IMR-90 (cell line): Measurements from ENCODE around the gene ELAVL1. TPM values are rescaled to one million over a fixed set of nuclear protein-coding genes. Genes with fewer than 3 reads are reported as not detected.

Experiments used
- ATAC-seq: fragments of 200-7000 bp; cut with Tn5 transposase; 2 replicates; pipeline ENCODE4 v1.9.1; 2020; ENCODE audit warnings: low read depth, mild to moderate bottlenecking, moderate library complexity
- BruUV-seq: library from RNA; stranded (reverse); fragments of 400-500 nt; replicated peaks from 2 replicates; lab custom pipeline; 2021; lab: Mats Ljungman, UMichigan
- CTCF ChIA-PET: fragments of 300-600 bp; formaldehyde crosslinking; extraction: SDS; loops from one replicate; lab custom pipeline; 2021; ENCODE audit warnings: antibody characterized with exemption; lab: Yijun Ruan, JAX
- POLR2A ChIA-PET: fragments of 300-600 bp; sonication (Branson Sonifier 250); formaldehyde crosslinking; loops from one replicate; lab custom pipeline; 2022; ENCODE audit warnings: antibody characterized with exemption; ENCODE audit not compliant: unreplicated experiment; lab: Charles Lee
- DNase-seq: peaks from one replicate; pipeline ENCODE4 v3.0.0; 2013
- H2AFZ ChIP-seq: replicated peaks from 2 replicates; pipeline ENCODE3; 2013; ENCODE audit warnings: low read length, mild to moderate bottlenecking; ENCODE audit not compliant: poor library complexity
- H2AK5ac ChIP-seq: 2 replicates; pipeline ENCODE4 v1.6.1; 2013; ENCODE audit warnings: low read depth, low read length, inconsistent platforms
- H2AK9ac ChIP-seq: replicated peaks from 2 replicates; pipeline ENCODE3; 2013; ENCODE audit warnings: mild to moderate bottlenecking, low read depth, low read length, moderate library complexity; ENCODE audit not compliant: poor library complexity
- H2BK120ac ChIP-seq: 2 replicates; pipeline ENCODE4 v1.6.1; 2013; ENCODE audit warnings: low read depth, low read length, inconsistent platforms
- H2BK15ac ChIP-seq: 3 replicates; pipeline ENCODE4 v1.6.1; 2013; ENCODE audit warnings: low read depth, low read length, inconsistent platforms
- H2BK20ac ChIP-seq: 2 replicates; pipeline ENCODE4 v1.6.1; 2013; ENCODE audit warnings: low read depth, mild to moderate bottlenecking, inconsistent platforms, low read length, moderate library complexity
- H2BK5ac ChIP-seq: 2 replicates; pipeline ENCODE4 v1.6.1; 2013; ENCODE audit warnings: mild to moderate bottlenecking, low read depth, low read length, inconsistent platforms; ENCODE audit not compliant: poor library complexity, severe bottlenecking
- H3K14ac ChIP-seq: replicated peaks from 2 replicates; pipeline ENCODE4 v1.6.1; 2013; ENCODE audit warnings: low read depth, low read length, inconsistent platforms
- H3K18ac ChIP-seq: 2 replicates; pipeline ENCODE4 v1.6.1; 2013; ENCODE audit warnings: low read depth, low read length, control low read depth
- H3K23ac ChIP-seq: 2 replicates; pipeline ENCODE4 v1.6.1; 2013; ENCODE audit warnings: low read depth, low read length, inconsistent platforms
- H3K27ac ChIP-seq: 2 replicates; pipeline ENCODE4 v1.5.1; 2013; ENCODE audit warnings: mild to moderate bottlenecking, control low read depth, low read length; ENCODE audit not compliant: insufficient read depth
- H3K27me3 ChIP-seq: 2 replicates; pipeline ENCODE4 v1.6.1; 2013; ENCODE audit warnings: low read length; ENCODE audit not compliant: control insufficient read depth, insufficient read depth
- H3K36me3 ChIP-seq: 2 replicates; pipeline ENCODE4 v1.6.1; 2013; ENCODE audit warnings: low read length, mixed read lengths; ENCODE audit not compliant: control insufficient read depth, insufficient read depth
- H3K4ac ChIP-seq: 2 replicates; pipeline ENCODE4 v1.6.1; 2013; ENCODE audit warnings: low read depth, low read length, inconsistent platforms
- H3K4me1 ChIP-seq: 2 replicates; pipeline ENCODE4 v1.6.1; 2013; ENCODE audit warnings: low read length, mixed read lengths; ENCODE audit not compliant: control insufficient read depth, insufficient read depth
- H3K4me2 ChIP-seq: 2 replicates; pipeline ENCODE4 v1.6.1; 2013; ENCODE audit warnings: low read depth, mild to moderate bottlenecking, control low read depth, low read length, moderate library complexity
- H3K4me3 ChIP-seq: 2 replicates; pipeline ENCODE4 v1.5.1; 2013; ENCODE audit warnings: low read depth, mild to moderate bottlenecking, control low read depth, low read length, moderate library complexity; ENCODE audit not compliant: insufficient read depth
- H3K56ac ChIP-seq: 2 replicates; pipeline ENCODE4 v1.6.1; 2013; ENCODE audit warnings: low read length, inconsistent platforms; ENCODE audit not compliant: insufficient read depth; ENCODE audit errors: extremely low read depth
- H3K79me1 ChIP-seq, 2 experiments: 2 replicates each; pipeline ENCODE4 v1.6.1; 2013; ENCODE audit warnings: low read length in 2 of 2, inconsistent platforms in 1 of 2, low read depth in 1 of 2
- H3K9ac ChIP-seq: 2 replicates; pipeline ENCODE4 v1.6.1; 2013; ENCODE audit warnings: low read depth, low read length, control low read depth
- H3K9me1 ChIP-seq: 2 replicates; pipeline ENCODE4 v1.6.1; 2013; ENCODE audit warnings: low read length, inconsistent platforms; ENCODE audit not compliant: insufficient read depth
- H3K9me3 ChIP-seq: 2 replicates; pipeline ENCODE4 v1.6.1; 2013; ENCODE audit warnings: low read length; ENCODE audit not compliant: control insufficient read depth, insufficient read depth
- H4K20me1 ChIP-seq: 2 replicates; pipeline ENCODE4 v1.6.1; 2013; ENCODE audit warnings: low read length, inconsistent platforms; ENCODE audit not compliant: insufficient read depth
- H4K5ac ChIP-seq: 2 replicates; pipeline ENCODE4 v1.6.1; 2013; ENCODE audit warnings: mild to moderate bottlenecking, low read depth, low read length, control low read depth
- H4K8ac ChIP-seq, 2 experiments: 2 replicates each; pipeline ENCODE4 v1.6.1; 2013; ENCODE audit warnings: low read depth in 2 of 2, low read length in 2 of 2, control low read depth in 1 of 2, inconsistent platforms in 1 of 2
- H4K91ac ChIP-seq: 2 replicates; pipeline ENCODE4 v1.6.1; 2013; ENCODE audit warnings: low read depth, low read length, inconsistent platforms; ENCODE audit not compliant: insufficient read depth
- BHLHE40 ChIP-seq: fragments of 150-350 bp; IDR thresholded peaks from 2 replicates; pipeline ENCODE4 v1.6.1; 2016; ENCODE audit warnings: mild to moderate bottlenecking, low read depth, low read length
- CEBPB ChIP-seq: IDR thresholded peaks from 2 replicates; pipeline ENCODE4 v1.6.1; 2012; ENCODE audit warnings: low read depth, low read length, improper control_type of control experiment
- CHD1 ChIP-seq: IDR thresholded peaks from 2 replicates; pipeline ENCODE4 v1.6.1; 2012; ENCODE audit warnings: low read depth, low read length, improper control_type of control experiment
- FOS ChIP-seq: fragments of 150-350 bp; IDR thresholded peaks from 2 replicates; pipeline ENCODE4 v1.6.1; 2016; ENCODE audit warnings: low read depth, low read length
- MAFK ChIP-seq: IDR thresholded peaks from 2 replicates; pipeline ENCODE4 v1.6.1; 2012; ENCODE audit warnings: low read depth, low read length, improper control_type of control experiment
- MAZ ChIP-seq: IDR thresholded peaks from 2 replicates; pipeline ENCODE4 v1.6.1; 2012; ENCODE audit warnings: low read depth, mild to moderate bottlenecking, low read length, improper control_type of control experiment, moderate library complexity, borderline replicate concordance
- MXI1 ChIP-seq: IDR thresholded peaks from 2 replicates; pipeline ENCODE4 v1.6.1; 2012; ENCODE audit warnings: low read depth, mild to moderate bottlenecking, low read length, moderate library complexity, borderline replicate concordance
- NFE2L2 ChIP-seq: fragments of 150-350 bp; IDR thresholded peaks from 2 replicates; pipeline ENCODE4 v1.6.1; 2016; ENCODE audit warnings: low read depth, mild to moderate bottlenecking, low read length
- POLR2A ChIP-seq: IDR thresholded peaks from 2 replicates; pipeline ENCODE4 v1.6.1; 2012; ENCODE audit warnings: mild to moderate bottlenecking, low read depth, low read length
- RAD21 ChIP-seq: IDR thresholded peaks from 2 replicates; pipeline ENCODE4 v1.6.1; 2012; ENCODE audit warnings: low read length, improper control_type of control experiment
- RCOR1 ChIP-seq: IDR thresholded peaks from 2 replicates; pipeline ENCODE4 v1.6.1; 2012; ENCODE audit warnings: mild to moderate bottlenecking, low read length, improper control_type of control experiment; ENCODE audit not compliant: insufficient replicate concordance
- RFX5 ChIP-seq: IDR thresholded peaks from 2 replicates; pipeline ENCODE4 v1.8.0; 2012; ENCODE audit warnings: low read depth, mild to moderate bottlenecking, low read length, moderate library complexity
- SMC3 ChIP-seq: fragments of 150-350 bp; IDR thresholded peaks from 2 replicates; pipeline ENCODE4 v1.6.1; 2016; ENCODE audit warnings: low read depth, mild to moderate bottlenecking, antibody characterized with exemption, low read length, moderate library complexity
- WGBS, 2 experiments: methylation state at CpG; one replicate each; pipeline versions ENCODE4 v1.1.5 to v1.1.7; 2013; ENCODE audit warnings: missing lambda C conversion rate in 2 of 2; ENCODE audit not compliant: insufficient read length in 1 of 2; ENCODE audit errors: extremely low coverage in 2 of 2; 5-methylcytosine and 5-hydroxymethylcytosine counted together
- dilution Hi-C: fragments of 300-500 bp; cut with HindIII; formaldehyde crosslinking; loops from one replicate; pipeline ENCODE4 v1.14.3; 2018; ENCODE audit warnings: low sequenced_read_pairs; ENCODE audit not compliant: unreplicated experiment
- in situ Hi-C: fragments of 300-500 bp; cut with MboI; formaldehyde crosslinking; loops from 3 replicates; pipeline ENCODE4 v1.14.3; 2019; ENCODE audit warnings: low sequenced_read_pairs, inconsistent platforms, mixed read lengths
- intact Hi-C: fragments of 100-400 bp; cut with micrococcal nuclease; formaldehyde crosslinking; loops from 2 replicates; pipeline ENCODE4 v1.10.0; 2022
- polyA plus RNA-seq, 3 experiments: library from polyadenylated mRNA; depleted of rRNA; stranded (reverse); fragments of >200 nt; gene quantifications; 2 replicates each; pipeline ENCODE4 v1.2.3, GENCODE V29; 2012; ENCODE audit warnings: low replicate concordance in 1 of 3
- total RNA-seq: library from RNA; depleted of rRNA; stranded (reverse); fragments of >200 nt; gene quantifications from 2 replicates; pipeline ENCODE4 v1.2.3, GENCODE V29; 2012
- TF ChIP-seq, protein P1 (sequence below): fragments of 150-350 bp; IDR thresholded peaks from 2 replicates; pipeline ENCODE4 v1.6.1; 2017; ENCODE audit warnings: mild to moderate bottlenecking, antibody characterized with exemption, low read length, low read depth
- TF ChIP-seq, protein P2 (sequence below): conservative IDR thresholded peaks from 2 replicates; pipeline ENCODE4 v1.5.1; 2012; ENCODE audit warnings: mild to moderate bottlenecking, low read depth, low read length, improper control_type of control experiment
- TF ChIP-seq, protein P3 (sequence below): fragments of 150-350 bp; IDR thresholded peaks from 2 replicates; pipeline ENCODE4 v1.6.1; 2016; ENCODE audit warnings: low read depth, mild to moderate bottlenecking, low read length, moderate library complexity, borderline replicate concordance

ELAVL1 gene
- total and polyA plus RNA-seq, 2 of the 4 experiments (the other 2 are of a cell fraction) = 55.6 to 59.0 TPM

DNA sequence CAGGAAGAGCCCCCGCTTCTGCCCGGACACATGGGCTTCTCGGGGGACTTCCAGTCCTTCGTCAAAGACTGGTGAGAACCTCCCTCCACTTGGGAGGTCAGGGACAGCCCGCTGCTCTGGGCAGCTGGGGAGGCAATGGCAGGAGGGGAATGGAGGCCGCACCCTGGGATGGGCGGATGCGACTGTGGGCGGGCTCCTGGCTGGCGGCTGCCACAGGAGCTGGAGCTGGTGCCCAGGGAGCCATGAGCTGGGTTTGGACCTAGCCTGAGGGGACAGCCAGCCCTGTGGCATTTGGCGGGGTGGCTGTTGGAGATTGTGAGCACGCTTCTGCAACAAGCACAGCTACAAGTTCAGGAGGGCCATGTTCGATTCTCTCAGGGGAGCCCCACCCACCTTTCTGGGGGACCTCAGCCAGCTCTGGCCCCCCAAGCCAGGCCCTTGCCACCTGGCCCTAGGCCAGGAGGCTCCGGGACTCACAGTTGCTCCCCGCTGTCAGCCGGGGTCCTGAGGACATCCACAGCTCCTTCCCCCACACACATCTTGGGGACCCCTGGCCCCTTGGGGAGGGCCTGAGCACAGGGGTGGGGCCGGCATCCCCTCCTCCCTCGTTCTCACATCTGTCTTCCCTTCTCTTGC is 93.8 kb downstream of the ELAVL1 start:
- intact Hi-C loops (no loop called here), in situ Hi-C loops (no loop called here), dilution Hi-C loops (no loop called here)
- no peak overlapping the region for H3K4me2 ChIP-seq
- no peaks in the 10 kb centered on the region for H3K9me3 ChIP-seq
- H3K4me3 ChIP-seq = no peak overlapping the region
- DNase-seq = no peak
- POLR2A ChIA-PET = no interaction called here
- H3K4me1 ChIP-seq = peaks cover 5% of the 10 kb centered on the region; the same call in 1 of the 2 replicates
- H3K23ac ChIP-seq = no peak overlapping the region
- H4K20me1 ChIP-seq = peaks cover 25% of the 10 kb centered on the region
- peaks cover 9% of the 10 kb centered on the region for H3K27me3 ChIP-seq
- H3K4ac ChIP-seq = no peak overlapping the region
- no peak overlapping the region for H3K27ac ChIP-seq
- BruUV-seq = no TSS peak
- H2AK5ac ChIP-seq = no peak overlapping the region
- TF ChIP-seq MAFK = no peak
- no peak for TF ChIP-seq RAD21
- TF ChIP-seq BHLHE40 = no peak
- no peak for TF ChIP-seq NFE2L2
- TF ChIP-seq, protein P1, sequence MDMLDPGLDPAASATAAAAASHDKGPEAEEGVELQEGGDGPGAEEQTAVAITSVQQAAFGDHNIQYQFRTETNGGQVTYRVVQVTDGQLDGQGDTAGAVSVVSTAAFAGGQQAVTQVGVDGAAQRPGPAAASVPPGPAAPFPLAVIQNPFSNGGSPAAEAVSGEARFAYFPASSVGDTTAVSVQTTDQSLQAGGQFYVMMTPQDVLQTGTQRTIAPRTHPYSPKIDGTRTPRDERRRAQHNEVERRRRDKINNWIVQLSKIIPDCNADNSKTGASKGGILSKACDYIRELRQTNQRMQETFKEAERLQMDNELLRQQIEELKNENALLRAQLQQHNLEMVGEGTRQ = no peak
- TF ChIP-seq, protein P2, sequence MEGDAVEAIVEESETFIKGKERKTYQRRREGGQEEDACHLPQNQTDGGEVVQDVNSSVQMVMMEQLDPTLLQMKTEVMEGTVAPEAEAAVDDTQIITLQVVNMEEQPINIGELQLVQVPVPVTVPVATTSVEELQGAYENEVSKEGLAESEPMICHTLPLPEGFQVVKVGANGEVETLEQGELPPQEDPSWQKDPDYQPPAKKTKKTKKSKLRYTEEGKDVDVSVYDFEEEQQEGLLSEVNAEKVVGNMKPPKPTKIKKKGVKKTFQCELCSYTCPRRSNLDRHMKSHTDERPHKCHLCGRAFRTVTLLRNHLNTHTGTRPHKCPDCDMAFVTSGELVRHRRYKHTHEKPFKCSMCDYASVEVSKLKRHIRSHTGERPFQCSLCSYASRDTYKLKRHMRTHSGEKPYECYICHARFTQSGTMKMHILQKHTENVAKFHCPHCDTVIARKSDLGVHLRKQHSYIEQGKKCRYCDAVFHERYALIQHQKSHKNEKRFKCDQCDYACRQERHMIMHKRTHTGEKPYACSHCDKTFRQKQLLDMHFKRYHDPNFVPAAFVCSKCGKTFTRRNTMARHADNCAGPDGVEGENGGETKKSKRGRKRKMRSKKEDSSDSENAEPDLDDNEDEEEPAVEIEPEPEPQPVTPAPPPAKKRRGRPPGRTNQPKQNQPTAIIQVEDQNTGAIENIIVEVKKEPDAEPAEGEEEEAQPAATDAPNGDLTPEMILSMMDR = no peak
- no peak for TF ChIP-seq CHD1
- TF ChIP-seq, protein P3, sequence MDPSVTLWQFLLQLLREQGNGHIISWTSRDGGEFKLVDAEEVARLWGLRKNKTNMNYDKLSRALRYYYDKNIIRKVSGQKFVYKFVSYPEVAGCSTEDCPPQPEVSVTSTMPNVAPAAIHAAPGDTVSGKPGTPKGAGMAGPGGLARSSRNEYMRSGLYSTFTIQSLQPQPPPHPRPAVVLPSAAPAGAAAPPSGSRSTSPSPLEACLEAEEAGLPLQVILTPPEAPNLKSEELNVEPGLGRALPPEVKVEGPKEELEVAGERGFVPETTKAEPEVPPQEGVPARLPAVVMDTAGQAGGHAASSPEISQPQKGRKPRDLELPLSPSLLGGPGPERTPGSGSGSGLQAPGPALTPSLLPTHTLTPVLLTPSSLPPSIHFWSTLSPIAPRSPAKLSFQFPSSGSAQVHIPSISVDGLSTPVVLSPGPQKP = no peak
- TF ChIP-seq FOS = no peak
- no peak for TF ChIP-seq CEBPB
- no peak for TF ChIP-seq RCOR1
- TF ChIP-seq SMC3 = no peak
- TF ChIP-seq MXI1 = no peak
- TF ChIP-seq RFX5 = no peak
- TF ChIP-seq POLR2A = no peak
- no peak for TF ChIP-seq MAZ
- H3K18ac ChIP-seq = no peak overlapping the region
- CTCF ChIA-PET = no interaction called here
- no peak overlapping the region for H2AFZ ChIP-seq
- no peaks in the 10 kb centered on the region; the same call in 1 of the 2 replicates for H3K9me1 ChIP-seq
- no peak overlapping the region for H2BK15ac ChIP-seq
- H3K9ac ChIP-seq = no peak overlapping the region
- H4K91ac ChIP-seq = no peak overlapping the region
- H2BK120ac ChIP-seq = no peak overlapping the region
- H4K5ac ChIP-seq = no peak overlapping the region
- H2BK5ac ChIP-seq = no peak overlapping the region
- no peak overlapping the region for H2BK20ac ChIP-seq
- no peak overlapping the region for H4K8ac ChIP-seq
- H3K79me1 ChIP-seq = peaks cover 0 to 20% of the 10 kb centered on the region in 2 experiments; a peak in 2 of 4 replicates
- no peak for ATAC-seq
- H3K36me3 ChIP-seq = peaks cover 30% of the 10 kb centered on the region
- no peak overlapping the region for H2AK9ac ChIP-seq
- no peak overlapping the region for H3K56ac ChIP-seq
- H3K14ac ChIP-seq = no peak overlapping the region
- WGBS, 2 experiments = 97% methylated on average over 10 of the region's 18 CpGs; no CpG with 5 or more reads in 1 of the 2 experiments
